Heart left ventricle (tissue), 16 donors: ENCODE data around the gene GNAS. TPM values are rescaled to one million over a fixed set of nuclear protein-coding genes. Genes with fewer than 3 reads are reported as not detected.

ENCODE experiments used
- ATAC-seq, 4 donors: fragments of 200-7000 bp; cut with Tn5 transposase; one replicate each; pipeline ENCODE4 v1.9.1; 2020 to 2022; ENCODE audit warnings: moderate library complexity in 4 of 4, mild to moderate bottlenecking in 3 of 4, moderate number of reproducible peaks in 1 of 4
- DNase-seq, 5 donors: peaks; one replicate each; pipeline ENCODE4 v3.0.0-alpha.2; 2020
- H3K27ac ChIP-seq, 12 donors: fragments of 200-600 bp; sonication (generic) in 4 of 12; one replicate each; pipeline versions ENCODE4 v1.5.0 to v1.8.0; 2016 to 2022; ENCODE audit warnings: mild to moderate bottlenecking in 2 of 12
- H3K27me3 ChIP-seq, 9 donors: fragments of 200-600 bp; sonication (generic) in 2 of 9; one replicate each; pipeline versions ENCODE4 v1.5.1 to v1.8.0; 2016 to 2022; ENCODE audit warnings: mild to moderate bottlenecking in 3 of 9
- H3K36me3 ChIP-seq, 9 donors: fragments of 200-600 bp; sonication (generic) in 2 of 9; one replicate each; pipeline versions ENCODE4 v1.5.0 to v1.8.0; 2018 to 2022; ENCODE audit warnings: mild to moderate bottlenecking in 2 of 9
- H3K4me1 ChIP-seq, 12 donors: fragments of 200-600 bp; sonication (generic) in 4 of 12; one replicate each; pipeline versions ENCODE4 v1.5.0 to v1.8.0; 2016 to 2022; ENCODE audit warnings: mild to moderate bottlenecking in 3 of 12
- H3K4me3 ChIP-seq, 12 donors: fragments of 200-600 bp; sonication (generic) in 4 of 12; one replicate each; pipeline versions ENCODE4 v1.5.0 to v1.8.0; 2017 to 2022; ENCODE audit warnings: mild to moderate bottlenecking in 9 of 12, moderate library complexity in 4 of 12
- H3K9me3 ChIP-seq, 12 donors: fragments of 200-600 bp; sonication (generic) in 4 of 12; one replicate each; pipeline versions ENCODE4 v1.5.0 to v1.8.0; 2016 to 2022; ENCODE audit warnings: mild to moderate bottlenecking in 1 of 12
- POLR2A ChIP-seq, 2 donors: fragments of 450-650 bp; IDR thresholded peaks; one replicate each; pipeline ENCODE4 v1.6.1; 2017; ENCODE audit warnings: antibody characterized with exemption in 2 of 2, mild to moderate bottlenecking in 2 of 2, moderate library complexity in 2 of 2
- WGBS, 4 donors: extraction: QIAGEN DNeasy Blood & Tissue Kit in 2 of 4; methylation state at CpG; one replicate each; pipeline versions ENCODE4 v1.1.5 to v1.1.7; 2013 to 2018; 5-methylcytosine and 5-hydroxymethylcytosine counted together
- intact Hi-C, 10 donors: fragments of 100-400 bp; cut with DNase I; formaldehyde crosslinking; loops; one replicate each; pipeline versions ENCODE4 v1.11.1 to v1.14.2; 2022
- polyA plus RNA-seq, 2 donors: library from polyadenylated mRNA; stranded (reverse); fragments of 200-250 nt; gene quantifications; one replicate each; pipeline ENCODE4 v1.2.3, GENCODE V29; 2013
- total RNA-seq, 9 donors: library from RNA; depleted of rRNA in 2 of 9; stranded (reverse); fragments of >200 nt in 2 of 9; fragmentation: NEBNext Ultra II Directional in 3 of 9; extraction: Animal tissue kit (Norgen Biotek cat#: 25700) in 3 of 9; gene quantifications; one replicate each; pipeline versions ENCODE4 v1.1.0 to v1.2.4, GENCODE V29; 2016 to 2023
- TF ChIP-seq, protein P1 (sequence below), 12 donors: fragments of 200-600 bp; sonication (generic) in 4 of 12; IDR thresholded peaks; one replicate each; pipeline versions ENCODE4 v1.5.0 to v1.8.0; 2018 to 2022; ENCODE audit warnings: antibody characterized with exemption in 12 of 12, mild to moderate bottlenecking in 5 of 12
- donor health status: ischemic (EF 13 %, LVEDD 7.1; RV severe dilation, severe dysfunction).
- donor health status: healthy with polysubstance abuse.
- donor health status: DM: no; HTN: yes; CAD: no.
- donor health status: DM: no; HTN: no; CAD: no.
- donor health status: ischemic (EF 25% LVEDD 6.9; RV normal size, moderate dysfunction).
- donor health status: ischemic (EF 25% LVEDD 5.7; RV mildly dilated, moderate dysfunction).
- donor health status: healthy.
- donor health status: DM: yes; HTN: yes; CAD: no.
- donor health status: ischemic (EF 35%, LVEDD 5.7; RV mildly dilated, moderate dysfunction).
- donor health status: nonischemic (EF 11% LVEDD 7.7; RV severe dilation, severe dysfunction).
- donor health status: DM: yes; HTN: yes; CAD: no.
- donor health status: PGD.
- donor health status: ischemic (EF 29% LVEDD 5.4; RV normal size, mild dysfunction).
- donor health status: nonischemic (EF 23%, LVEDD 6.1; RV moderate dilation, normal function).

GNAS gene
- total and polyA plus RNA-seq, 11 donors: 1,246 to 2,999 (median 1,604) TPM

GRCh38 chr20:58913079-58913478, 60.6 kb downstream of the GNAS start:
- TF ChIP-seq, protein P1, sequence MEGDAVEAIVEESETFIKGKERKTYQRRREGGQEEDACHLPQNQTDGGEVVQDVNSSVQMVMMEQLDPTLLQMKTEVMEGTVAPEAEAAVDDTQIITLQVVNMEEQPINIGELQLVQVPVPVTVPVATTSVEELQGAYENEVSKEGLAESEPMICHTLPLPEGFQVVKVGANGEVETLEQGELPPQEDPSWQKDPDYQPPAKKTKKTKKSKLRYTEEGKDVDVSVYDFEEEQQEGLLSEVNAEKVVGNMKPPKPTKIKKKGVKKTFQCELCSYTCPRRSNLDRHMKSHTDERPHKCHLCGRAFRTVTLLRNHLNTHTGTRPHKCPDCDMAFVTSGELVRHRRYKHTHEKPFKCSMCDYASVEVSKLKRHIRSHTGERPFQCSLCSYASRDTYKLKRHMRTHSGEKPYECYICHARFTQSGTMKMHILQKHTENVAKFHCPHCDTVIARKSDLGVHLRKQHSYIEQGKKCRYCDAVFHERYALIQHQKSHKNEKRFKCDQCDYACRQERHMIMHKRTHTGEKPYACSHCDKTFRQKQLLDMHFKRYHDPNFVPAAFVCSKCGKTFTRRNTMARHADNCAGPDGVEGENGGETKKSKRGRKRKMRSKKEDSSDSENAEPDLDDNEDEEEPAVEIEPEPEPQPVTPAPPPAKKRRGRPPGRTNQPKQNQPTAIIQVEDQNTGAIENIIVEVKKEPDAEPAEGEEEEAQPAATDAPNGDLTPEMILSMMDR (IDR thresholded peaks at IDR 0.05): no peak
- no peak for TF ChIP-seq POLR2A (IDR thresholded peaks at IDR 0.05)
- H3K9me3 ChIP-seq: peaks cover 0 to 9% (median 0%) of the 10 kb centered on the region in 12 donors
- no peak for DNase-seq
- peaks cover 10 to 47% (median 39%) of the 10 kb centered on the region in 9 donors for H3K36me3 ChIP-seq
- H3K27me3 ChIP-seq: no peaks in the 10 kb centered on the region
- no peak overlapping the region for H3K4me3 ChIP-seq
- ATAC-seq: peak in 1 of 4 donors; percentile 28
- no peak overlapping the region for H3K27ac ChIP-seq
- H3K4me1 ChIP-seq: peaks cover 0 to 24% (median 16%) of the 10 kb centered on the region in 12 donors
- intact Hi-C loops: no loop called here
- 85 to 89% (median 87%) methylated on average over 4 of the region's 4 CpGs for WGBS, 4 donors

GRCh38 chr20:58918621-58919020, 66.1 kb downstream of the GNAS start:
- Histone ChIP-seq H3K4me1 (peaks cover 0 to 3% (median 0%) of the 10 kb centered on the region in 12 donors), H3K9me3 (peaks cover 0 to 11% (median 0%) of the 10 kb centered on the region in 12 donors), H3K27me3 (no peaks in the 10 kb centered on the region), H3K27ac (no peak overlapping the region), H3K36me3 (no peaks in the 10 kb centered on the region), H3K4me3 (no peak overlapping the region)
- ATAC-seq (no peak), DNase-seq (no peak)
- intact Hi-C loops: no loop called here
- 88 to 92% (median 91%) methylated on average over 6 of the region's 6 CpGs for WGBS, 4 donors
- no peak for TF ChIP-seq POLR2A (IDR thresholded peaks at IDR 0.05)
- TF ChIP-seq, protein P1 (IDR thresholded peaks at IDR 0.05): no peak

GRCh38 chr20:58921564-58921963, 69.0 kb downstream of the GNAS start:
- Histone ChIP-seq H3K36me3 (no peaks in the 10 kb centered on the region), H3K27ac (no peak overlapping the region), H3K9me3 (peaks cover 0 to 6% (median 0%) of the 10 kb centered on the region in 12 donors), H3K4me3 (no peak overlapping the region), H3K27me3 (no peaks in the 10 kb centered on the region), H3K4me1 (peaks cover 0 to 3% (median 0%) of the 10 kb centered on the region in 12 donors)
- intact Hi-C loops: no loop called here
- TF ChIP-seq POLR2A (IDR thresholded peaks at IDR 0.05): no peak
- TF ChIP-seq, protein P1 (IDR thresholded peaks at IDR 0.05): no peak
- WGBS, 4 donors: 61 to 69% (median 64%) methylated on average over 6 of the region's 6 CpGs
- ATAC-seq (no peak), DNase-seq (no peak)

DNA sequence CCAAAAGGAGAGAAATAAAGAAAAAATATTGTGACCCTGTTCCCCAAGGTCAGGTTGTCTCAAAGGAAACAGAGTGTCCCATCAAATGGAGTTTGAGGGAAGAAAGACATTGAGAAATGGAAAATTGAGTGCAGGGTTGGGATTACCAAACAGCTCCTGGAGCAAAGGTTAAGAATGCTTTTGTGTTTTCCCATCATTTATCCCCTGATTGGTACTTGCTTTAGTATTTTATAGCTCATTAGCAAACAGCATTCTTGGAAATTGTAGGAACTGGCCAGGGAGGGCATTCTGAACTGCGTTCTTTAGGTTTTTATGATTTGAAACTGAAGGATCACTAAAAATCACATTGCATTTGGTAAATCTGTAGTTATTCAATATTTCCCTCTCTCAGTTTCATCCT, 69.5 kb downstream of the GNAS start:
- H3K4me1 ChIP-seq: peaks cover 0 to 3% (median 0%) of the 10 kb centered on the region in 12 donors
- no peak for ATAC-seq
- peaks cover 0 to 3% (median 0%) of the 10 kb centered on the region in 12 donors for H3K9me3 ChIP-seq
- WGBS, 4 donors: 91 to 98% (median 96%) methylated on average over 1 of the region's 1 CpG
- no peak overlapping the region for H3K27ac ChIP-seq
- DNase-seq: no peak
- no peaks in the 10 kb centered on the region for H3K36me3 ChIP-seq
- H3K4me3 ChIP-seq: no peak overlapping the region
- intact Hi-C loops: no loop called here
- TF ChIP-seq, protein P1 (IDR thresholded peaks at IDR 0.05): no peak
- TF ChIP-seq POLR2A (IDR thresholded peaks at IDR 0.05): no peak
- no peaks in the 10 kb centered on the region for H3K27me3 ChIP-seq
